IPS-11a (cell line): ENCODE measurements around the gene OR2B6.
"Not testable (repeated sequence)": the region's sequence is repeated elsewhere in the genome, so short reads cannot be mapped to it uniquely, and the experiment has no call there.

Source experiments
- H3K4me3 ChIP-seq: one replicate; pipeline ENCODE4 v1.5.1; 2013; ENCODE audit warnings: low read depth, low read length, control low read depth

The OR2B6 gene

GRCh38 chr6:27956941-27957340 lies at the start of gene OR2B6:
Gene OR2B6, plus strand, starts transcription at chr6:27957241. Its CDS starts 0 bp downstream, at chr6:27957241.
- H3K4me3 ChIP-seq = no peak within 1 kb of the TSS

DNA sequence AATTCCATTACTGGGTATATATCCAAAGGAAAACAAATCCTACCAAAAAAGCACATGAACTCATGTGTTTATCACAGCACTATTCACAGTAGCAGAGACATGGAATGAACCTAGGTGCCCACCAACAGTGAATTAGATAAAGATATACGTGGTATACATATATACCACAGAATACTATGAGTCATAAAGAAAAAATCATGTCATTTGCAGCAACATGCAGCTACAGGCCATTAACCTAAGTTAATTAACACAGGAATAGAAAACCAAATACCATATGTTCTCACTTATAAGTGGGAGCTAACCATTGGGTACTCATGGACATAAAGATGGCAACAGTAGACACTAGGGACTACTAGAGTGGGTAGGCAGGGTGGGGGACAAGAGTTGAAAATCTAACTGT lies 49.0 kb upstream of the OR2B6 start:
- H3K4me3 ChIP-seq = no peak overlapping the region

GRCh38 chr6:27911956-27912446 lies 45.0 kb upstream of the OR2B6 start, which contains the start of gene OR2B2:
Gene OR2B2, minus strand, starts transcription at chr6:27912396. Its CDS starts 77 bp downstream, at chr6:27912319.
- no peak within 1 kb of the TSS for H3K4me3 ChIP-seq

DNA sequence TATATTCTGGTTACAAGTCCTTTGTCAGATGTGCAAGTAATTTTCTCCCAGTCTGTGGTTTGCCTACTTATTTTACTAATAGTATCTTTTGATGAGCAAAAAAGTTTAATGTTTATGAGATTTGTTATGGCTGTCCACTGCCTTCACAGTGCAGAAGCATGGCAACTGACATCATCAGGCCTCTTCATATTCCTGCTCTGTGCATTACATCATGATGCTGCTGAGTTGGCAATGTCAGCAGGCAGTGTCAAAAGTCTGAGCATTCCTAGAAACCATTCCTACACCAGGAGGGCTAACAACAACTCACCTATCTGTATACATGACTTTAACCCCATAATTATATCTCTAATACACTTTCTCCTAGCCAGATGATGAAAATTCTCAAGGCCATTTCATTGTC lies 34.1 kb upstream of the OR2B6 start:
- no peak overlapping the region for H3K4me3 ChIP-seq

DNA sequence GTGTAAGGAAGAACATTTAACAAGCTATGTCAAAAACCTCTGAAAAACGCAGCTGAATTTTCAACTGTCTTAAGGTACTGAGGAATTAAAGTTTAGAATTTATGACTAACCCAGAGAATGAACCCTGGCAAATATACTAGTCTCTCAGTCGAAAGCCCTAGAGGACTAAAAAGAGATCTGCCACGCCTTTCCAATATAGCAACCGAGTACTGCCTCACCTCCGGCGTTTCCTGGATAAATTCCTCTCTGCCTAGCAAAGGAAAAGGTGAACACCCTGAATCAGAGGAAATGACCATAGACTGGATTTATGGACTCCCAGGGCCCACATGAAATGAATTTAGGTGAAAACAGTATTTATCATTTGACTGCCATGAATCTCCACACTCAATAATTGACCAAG lies 32.9 kb upstream of the OR2B6 start:
- no peak overlapping the region for H3K4me3 ChIP-seq

DNA sequence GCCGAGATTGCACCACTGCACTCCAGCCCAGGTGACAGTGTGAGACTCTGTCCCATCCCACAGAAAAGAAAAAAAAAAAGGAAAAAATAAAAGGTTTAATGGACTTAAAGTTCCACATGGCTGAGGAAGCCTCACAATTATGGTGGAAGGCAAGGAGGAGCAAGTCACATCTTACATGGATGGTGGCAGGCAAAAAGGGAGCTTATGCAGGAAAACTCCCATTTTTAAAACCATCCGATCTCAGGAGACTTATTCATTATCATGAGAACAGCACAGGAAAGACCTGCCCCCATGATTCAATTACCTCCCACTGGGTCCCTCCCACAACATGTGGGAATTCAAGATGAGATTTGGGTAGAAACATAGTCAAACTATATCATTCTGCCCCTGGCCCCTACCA lies 29.0 kb upstream of the OR2B6 start:
- not testable (repeated sequence) for H3K4me3 ChIP-seq

DNA sequence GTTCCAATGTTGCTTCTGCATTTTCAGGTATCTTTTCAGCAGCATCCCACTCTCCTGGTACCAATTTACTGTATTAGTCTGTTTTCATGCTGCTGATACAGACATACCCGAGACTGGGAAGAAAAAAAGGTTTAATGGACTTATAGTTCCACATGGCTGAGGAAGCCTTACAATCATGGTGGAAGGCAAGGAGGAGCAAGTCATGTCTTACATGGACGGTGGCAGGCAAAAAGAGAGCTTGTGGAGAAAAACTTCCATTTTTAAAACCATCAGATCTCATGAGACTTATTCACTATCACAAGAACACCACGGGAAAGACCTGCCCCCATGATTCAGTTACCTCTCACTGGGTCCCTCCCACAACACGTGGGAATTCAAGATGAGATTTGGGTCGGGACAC lies 27.1 kb upstream of the OR2B6 start:
- H3K4me3 ChIP-seq = not testable (repeated sequence)

- no peak overlapping the region for H3K4me3 ChIP-seq
Observed at GRCh38 chr6:27931209-27931608, 25.8 kb upstream of the OR2B6 start.

DNA sequence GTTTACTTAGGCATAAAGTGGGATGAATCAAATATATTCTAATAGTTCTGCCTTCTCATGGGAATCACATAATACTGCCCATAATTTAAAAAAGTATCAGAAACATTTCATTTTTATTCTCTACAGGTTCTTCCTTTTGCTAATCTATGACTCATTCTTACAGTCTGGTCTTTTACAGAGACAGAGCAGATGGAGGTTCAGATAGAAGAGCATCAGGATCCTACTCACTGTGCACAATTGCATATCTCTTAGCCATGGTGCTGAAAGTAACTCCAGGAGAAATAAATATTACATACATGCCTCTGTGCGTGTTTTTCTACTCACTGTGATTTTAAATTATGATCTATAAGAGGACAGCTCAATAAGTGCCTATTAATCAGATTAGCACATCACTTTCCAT lies 16.3 kb upstream of the OR2B6 start:
- H3K4me3 ChIP-seq = no peak overlapping the region

DNA sequence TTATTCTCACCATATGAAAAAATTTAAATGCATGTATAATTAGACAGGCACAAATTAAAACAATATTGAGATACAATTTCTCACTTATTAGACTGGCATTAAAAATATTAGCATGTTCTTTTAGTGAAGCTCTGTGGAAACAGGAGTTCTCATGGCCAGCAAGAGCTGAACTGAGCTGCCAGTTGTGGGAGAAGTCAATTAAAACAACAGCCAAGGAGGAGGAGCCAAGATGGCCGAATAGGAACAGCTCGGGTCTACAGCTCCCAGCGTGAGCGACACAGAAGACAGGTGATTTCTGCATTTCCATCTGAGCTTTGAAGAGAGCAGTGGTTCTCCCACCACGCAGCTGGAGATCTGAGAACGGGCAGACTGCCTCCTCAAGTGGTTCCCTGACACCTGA lies 14.0 kb upstream of the OR2B6 start:
- H3K4me3 ChIP-seq = not testable (repeated sequence)

GRCh38 chr6:27948237-27948636 lies 8.8 kb upstream of the OR2B6 start:
- H3K4me3 ChIP-seq = no peak overlapping the region

DNA sequence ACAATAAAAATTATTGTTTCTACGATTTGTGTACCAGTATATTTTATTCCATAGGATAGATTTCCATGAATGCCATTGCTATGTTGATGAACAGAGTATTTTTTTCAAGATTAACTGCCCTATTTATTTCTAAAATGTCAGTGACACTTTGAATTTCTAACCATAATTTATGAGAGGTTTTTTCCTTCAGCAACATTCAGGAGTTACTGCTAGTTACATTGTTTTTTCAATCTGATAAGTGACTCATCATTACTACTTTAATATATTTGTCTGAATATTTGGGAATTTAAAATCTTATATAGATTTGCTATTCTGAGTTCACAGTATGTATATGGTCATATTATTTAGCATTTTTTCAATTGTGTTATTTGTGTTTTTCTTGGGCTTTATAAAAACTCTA lies 6.0 kb upstream of the OR2B6 start:
- H3K4me3 ChIP-seq = no peak overlapping the region

DNA sequence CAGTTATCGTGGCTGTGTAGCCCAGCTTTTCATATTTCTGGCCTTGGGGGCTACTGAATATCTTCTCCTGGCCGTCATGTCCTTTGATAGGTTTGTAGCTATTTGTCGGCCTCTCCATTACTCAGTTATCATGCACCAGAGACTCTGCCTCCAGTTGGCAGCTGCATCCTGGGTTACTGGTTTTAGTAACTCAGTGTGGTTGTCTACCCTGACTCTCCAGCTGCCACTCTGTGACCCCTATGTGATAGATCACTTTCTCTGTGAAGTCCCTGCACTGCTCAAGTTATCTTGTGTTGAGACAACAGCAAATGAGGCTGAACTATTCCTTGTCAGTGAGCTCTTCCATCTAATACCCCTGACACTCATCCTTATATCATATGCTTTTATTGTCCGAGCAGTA lies 475 bp downstream of the OR2B6 start:
- no peak overlapping the region for H3K4me3 ChIP-seq

DNA sequence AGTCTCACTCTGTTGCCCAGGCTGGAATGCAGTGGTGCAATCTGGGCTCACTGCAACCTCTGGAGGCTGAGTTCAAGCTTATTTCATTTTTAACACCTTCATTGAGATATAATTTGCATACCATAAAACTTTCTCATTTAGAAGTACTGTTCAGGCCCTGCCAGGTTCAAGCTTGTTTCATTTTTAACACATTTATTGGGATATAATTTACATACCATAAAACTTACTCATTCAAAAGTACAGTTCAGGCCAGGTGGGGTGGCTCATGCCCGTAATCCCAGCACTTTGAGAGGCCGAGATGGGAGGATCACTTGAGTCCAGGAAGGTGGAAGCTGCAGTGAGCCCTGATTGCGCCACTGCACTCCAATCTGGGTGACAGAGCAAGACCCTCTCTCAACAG lies 5.5 kb downstream of the OR2B6 start:
- H3K4me3 ChIP-seq = no peak overlapping the region

DNA sequence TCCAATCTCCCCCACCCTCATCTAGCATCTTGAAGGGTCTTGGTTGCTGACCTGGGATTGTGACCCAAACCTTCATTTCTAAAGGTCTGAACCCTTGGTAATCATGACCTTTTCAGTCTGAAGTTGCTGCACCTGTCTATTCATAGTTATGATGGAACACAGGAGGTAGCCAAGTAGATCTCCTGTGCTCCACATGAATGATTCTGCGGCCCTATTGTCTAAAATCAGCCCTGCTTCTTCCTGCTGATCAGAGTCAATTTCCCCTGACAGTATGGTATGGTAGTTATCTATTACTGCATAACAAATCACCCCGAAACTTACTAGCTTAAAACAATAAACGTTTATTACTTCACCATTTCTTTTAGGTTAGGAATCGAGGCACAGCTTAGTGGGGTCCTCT lies 9.0 kb downstream of the OR2B6 start:
- no peak overlapping the region for H3K4me3 ChIP-seq

- H3K4me3 ChIP-seq = no peak overlapping the region
Observed at GRCh38 chr6:27966816-27967426, 9.9 kb downstream of the OR2B6 start.

- H3K4me3 ChIP-seq = no peak overlapping the region
Observed at GRCh38 chr6:27970444-27970843, 13.4 kb downstream of the OR2B6 start.

GRCh38 chr6:27972750-27973149 lies 15.7 kb downstream of the OR2B6 start:
- H3K4me3 ChIP-seq = no peak overlapping the region

- H3K4me3 ChIP-seq = no peak overlapping the region
Observed at GRCh38 chr6:27977387-27977786, 20.3 kb downstream of the OR2B6 start.

- H3K4me3 ChIP-seq = no peak overlapping the region
Observed at GRCh38 chr6:27978705-27979104, 21.7 kb downstream of the OR2B6 start.

DNA sequence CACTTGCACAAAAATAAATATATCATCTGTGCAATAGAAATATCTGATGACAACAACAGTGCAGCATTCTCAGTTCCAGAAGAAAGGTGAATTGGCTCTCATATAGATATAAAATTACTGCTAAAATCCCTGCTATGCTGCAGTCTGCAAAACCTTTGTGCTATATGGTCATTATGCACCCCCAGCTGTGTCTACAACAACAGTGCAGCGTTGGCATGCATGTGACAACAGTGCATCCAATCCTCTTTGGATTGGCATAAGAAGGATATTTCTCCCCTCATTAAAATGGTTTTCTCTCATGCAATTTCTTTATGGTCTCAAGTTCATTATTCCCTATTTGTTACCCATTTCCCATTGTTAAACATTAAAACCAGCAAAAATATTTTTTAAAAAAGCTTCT lies 23.1 kb downstream of the OR2B6 start:
- no peak overlapping the region for H3K4me3 ChIP-seq

GRCh38 chr6:27986928-27987725 lies 30.1 kb downstream of the OR2B6 start:
- H3K4me3 ChIP-seq = no peak overlapping the region
